H1 (cell line): ENCODE data around the gene SMARCAL1. TPM values are rescaled to one million over a fixed set of nuclear protein-coding genes. Genes with fewer than 3 reads are reported as not detected.

ENCODE experiments used
- BRCA1 ChIP-seq: IDR thresholded peaks from 2 replicates; pipeline ENCODE4 v1.6.1; 2012; ENCODE audit warnings: low read depth, low read length, improper control_type of control experiment
- PHF8 ChIP-seq: fragments of 200-600 bp; sonication (generic); conservative IDR thresholded peaks from 2 replicates; pipeline ENCODE4 v1.7.1; 2012; ENCODE audit warnings: low read depth, mild to moderate bottlenecking, inconsistent platforms, low read length, moderate library complexity
- POLR2AphosphoS5 ChIP-seq: IDR thresholded peaks from 2 replicates; pipeline ENCODE4 v1.6.1; 2011; ENCODE audit warnings: low read depth, low read length
- TAF7 ChIP-seq: optimal IDR thresholded peaks from 2 replicates; pipeline ENCODE3; 2011; ENCODE audit warnings: low read depth, mild to moderate bottlenecking, inconsistent platforms, low read length, moderate library complexity, borderline replicate concordance
- YY1 ChIP-seq: IDR thresholded peaks from 2 replicates; pipeline ENCODE4 v1.6.1; 2011; ENCODE audit warnings: low read depth, mild to moderate bottlenecking, low read length
- polyA plus RNA-seq, 7 experiments: library from polyadenylated mRNA; depleted of rRNA in 3 of 7; stranded (reverse) in 5 of 7; unstranded in 2 of 7; fragments of >200 nt in 5 of 7; fragments of 200-250 nt in 2 of 7; gene quantifications; 1 replicate in 5 of 7; 2 replicates in 1 of 7; 4 replicates in 1 of 7; pipeline versions ENCODE4 v1.2.1 to v1.2.3, GENCODE V29; 2011 to 2013; ENCODE audit warnings: missing spikeins in 2 of 7, mixed read lengths in 2 of 7
- total RNA-seq: library from RNA; stranded (reverse); fragmentation: NEBNext Ultra II Directional; extraction: Animal tissue kit (Norgen Biotek cat#: 25700); gene quantifications from 2 replicates; pipeline ENCODE4 v1.2.1, GENCODE V29; 2021
- TF ChIP-seq, protein P1 (sequence below): IDR thresholded peaks from 2 replicates; pipeline ENCODE4 v1.6.1; 2012; ENCODE audit warnings: low read length, inconsistent platforms

SMARCAL1 gene
- total and polyA plus RNA-seq, 2 of the 8 experiments (the other 6 are each of a cell fraction or from before 2014, with no cell fraction given), result 17.6 to 17.9 TPM

GRCh38 chr2:216426166-216426777 is 14.0 kb downstream of the SMARCAL1 start (continued):
- TF ChIP-seq, protein P1, sequence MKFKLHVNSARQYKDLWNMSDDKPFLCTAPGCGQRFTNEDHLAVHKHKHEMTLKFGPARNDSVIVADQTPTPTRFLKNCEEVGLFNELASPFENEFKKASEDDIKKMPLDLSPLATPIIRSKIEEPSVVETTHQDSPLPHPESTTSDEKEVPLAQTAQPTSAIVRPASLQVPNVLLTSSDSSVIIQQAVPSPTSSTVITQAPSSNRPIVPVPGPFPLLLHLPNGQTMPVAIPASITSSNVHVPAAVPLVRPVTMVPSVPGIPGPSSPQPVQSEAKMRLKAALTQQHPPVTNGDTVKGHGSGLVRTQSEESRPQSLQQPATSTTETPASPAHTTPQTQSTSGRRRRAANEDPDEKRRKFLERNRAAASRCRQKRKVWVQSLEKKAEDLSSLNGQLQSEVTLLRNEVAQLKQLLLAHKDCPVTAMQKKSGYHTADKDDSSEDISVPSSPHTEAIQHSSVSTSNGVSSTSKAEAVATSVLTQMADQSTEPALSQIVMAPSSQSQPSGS, result no peak
- TF ChIP-seq PHF8 (no peak), YY1 (no peak), BRCA1 (no peak), POLR2AphosphoS5 (no peak), TAF7 (no peak)
- TF ChIP-seq, all 59 proteins: peak for 0
